ENCODE measurements around the gene B4GALNT2. TPM values are rescaled to one million over a fixed set of nuclear protein-coding genes. Genes with fewer than 3 reads are reported as not detected.
A peak's percentile ranks its signal among the peaks of the same experiment; 100 is the strongest.
"Not testable (repeated sequence)": the region's sequence is repeated elsewhere in the genome, so short reads cannot be mapped to it uniquely, and the experiment has no call there.

Gene B4GALNT2
- under 1 TPM; 0.41 to 0.76 (median 0.72) TPM for polyA plus RNA-seq (ENCODE audit: insufficient read depth in 1 of 5, insufficient read length in 5 of 5, low replicate concordance in 1 of 5)
- long read RNA-seq, donor 1: 0 reads
- long read RNA-seq, donor 2: 0 reads
- long read RNA-seq, donor 3: 0 reads
- long read RNA-seq, donor 4: 0 reads
- long read RNA-seq, donor 5: 0 reads
- long read RNA-seq, donor 6: 0 reads
- long read RNA-seq, donor 7: 0 reads
- long read RNA-seq, donor 8: 0 reads

GRCh38 chr17:49132699-49133364 is at the start of gene B4GALNT2:
B4GALNT2 (plus strand) TSS chr17:49132769; CDS start chr17:49132793, 24 bp downstream.
- peak in 1 of 2 donors; percentile 1 for DNase-seq

- DNase-seq: not testable (repeated sequence)
Observed at GRCh38 chr17:49085046-49085445, 47.5 kb upstream of the B4GALNT2 start.

DNA sequence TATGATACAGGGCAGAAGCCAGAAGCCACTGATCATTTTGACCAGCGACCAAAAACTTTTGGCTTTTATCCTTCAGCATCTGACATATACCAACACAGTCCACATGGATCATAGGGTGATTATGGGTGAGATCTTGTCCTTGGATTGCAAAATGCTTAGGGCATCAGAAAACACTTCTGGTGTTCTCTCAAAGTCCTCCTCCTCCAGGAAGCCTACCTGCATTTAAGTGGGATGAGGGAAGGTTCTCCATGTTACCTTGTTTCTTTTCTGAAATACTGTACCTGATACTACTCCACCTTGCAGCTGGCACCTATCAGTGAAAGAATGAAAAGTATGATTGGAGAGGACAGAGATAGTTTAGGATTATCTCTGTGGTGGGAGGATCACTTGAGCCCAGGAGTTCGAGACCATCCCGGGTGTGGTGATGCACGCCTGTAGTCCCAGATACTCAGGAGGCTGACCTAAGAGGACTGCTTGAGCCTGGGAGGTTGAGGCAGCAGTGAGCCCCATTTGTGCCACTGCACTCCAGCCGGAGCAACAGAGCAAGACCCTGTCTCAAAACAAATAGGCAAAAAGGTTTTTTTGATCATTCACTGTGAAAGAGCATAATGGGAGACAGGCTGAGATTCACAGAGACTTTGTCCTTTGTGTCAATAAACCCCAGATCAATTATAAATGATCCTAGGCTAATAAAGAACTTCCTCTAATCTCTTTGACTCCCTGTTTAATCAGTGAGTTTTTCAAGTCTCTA is 46.8 kb upstream of the B4GALNT2 start:
- DNase-seq: no peak

GRCh38 chr17:49086316-49086605 is 46.3 kb upstream of the B4GALNT2 start:
- no peak for DNase-seq

- no peak for DNase-seq
Observed at GRCh38 chr17:49086649-49087048, 45.9 kb upstream of the B4GALNT2 start.

- DNase-seq: no peak
Observed at GRCh38 chr17:49089094-49089493, 43.5 kb upstream of the B4GALNT2 start.

GRCh38 chr17:49090878-49091594 is 41.5 kb upstream of the B4GALNT2 start:
- DNase-seq: no peak

GRCh38 chr17:49093131-49093530 is 39.4 kb upstream of the B4GALNT2 start:
- no peak for DNase-seq

DNA sequence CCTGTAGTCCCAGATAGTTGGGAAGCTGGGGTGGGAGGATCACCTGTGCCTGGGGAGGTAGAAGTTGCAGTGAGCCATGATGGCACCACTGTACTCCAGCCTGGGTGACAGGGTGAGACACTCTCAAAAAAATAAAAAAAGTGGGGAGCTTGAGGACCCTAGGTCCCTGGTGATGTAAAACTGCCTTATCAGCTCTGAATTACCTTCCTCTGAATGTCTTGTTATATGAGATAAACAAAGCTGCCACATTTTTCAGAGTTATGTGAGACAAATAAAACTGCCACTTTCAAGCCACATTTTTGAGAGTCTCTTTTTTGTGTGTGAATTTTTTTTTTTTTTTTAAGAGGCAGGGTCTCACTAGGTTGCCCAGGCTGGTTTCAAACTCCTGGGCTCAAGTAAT is 32.0 kb upstream of the B4GALNT2 start:
- no peak for DNase-seq

DNA sequence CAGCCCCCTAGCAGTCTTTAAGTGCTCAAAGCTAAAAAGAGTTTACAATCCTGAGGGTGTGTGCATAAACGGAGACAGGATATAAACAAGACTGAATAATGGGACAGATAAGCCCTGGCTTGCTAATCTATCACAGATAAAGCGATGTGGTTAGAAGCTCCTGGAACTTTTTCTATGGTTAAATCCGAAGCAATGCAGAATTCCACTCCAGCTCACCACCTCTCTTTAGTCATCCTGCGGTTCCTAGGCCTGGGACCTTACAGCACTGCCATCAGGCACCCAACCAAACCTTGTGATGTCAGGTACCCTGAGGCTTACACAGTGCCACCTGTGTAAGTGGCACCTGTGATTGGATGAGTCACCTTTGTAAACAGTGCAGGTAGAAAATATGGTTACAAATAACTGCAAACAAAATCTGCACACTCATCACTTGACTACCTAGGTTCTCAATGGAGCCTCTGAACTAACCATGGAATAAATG is 31.5 kb upstream of the B4GALNT2 start:
- no peak for DNase-seq

DNA sequence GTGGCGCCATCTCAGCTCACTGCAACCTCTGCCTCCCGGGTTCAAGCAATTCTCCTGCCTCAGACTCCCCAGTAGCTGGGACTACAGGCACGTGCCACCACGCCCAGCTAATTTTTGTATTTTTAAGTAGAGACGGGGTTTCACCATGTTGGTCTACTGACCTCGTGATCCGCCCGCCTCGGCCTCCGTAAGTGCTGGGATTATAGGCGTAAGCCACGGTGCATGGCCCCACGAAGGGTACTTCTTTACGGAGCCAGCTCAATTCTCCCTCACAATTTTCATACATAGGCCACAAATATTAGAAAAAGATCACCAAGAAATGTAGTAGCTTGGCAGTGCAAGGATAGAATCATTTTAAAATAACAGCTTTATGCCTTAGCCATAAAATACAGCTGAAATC is 29.2 kb upstream of the B4GALNT2 start:
- not testable (repeated sequence) for DNase-seq

- DNase-seq: no peak
Observed at GRCh38 chr17:49104511-49105074, 28.0 kb upstream of the B4GALNT2 start.

- DNase-seq: no peak
Observed at GRCh38 chr17:49106321-49107210, 26.0 kb upstream of the B4GALNT2 start.

DNA sequence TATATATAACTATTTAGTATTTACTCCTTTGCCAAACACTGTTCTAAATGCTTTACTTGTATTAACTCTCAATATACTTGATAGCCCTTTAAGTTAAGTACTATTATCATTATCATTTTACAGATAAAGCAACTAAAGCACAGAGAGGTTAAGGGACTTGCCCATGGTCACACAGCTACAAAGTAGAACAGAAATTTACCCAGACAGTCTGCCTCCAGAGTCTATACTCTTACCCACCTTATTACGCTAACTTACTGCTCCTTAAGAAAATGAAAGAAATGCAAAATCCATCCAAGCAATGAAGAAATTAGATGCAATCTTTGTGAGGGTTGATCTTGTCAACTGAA is 25.4 kb upstream of the B4GALNT2 start:
- DNase-seq: no peak

GRCh38 chr17:49108318-49108717 is 24.3 kb upstream of the B4GALNT2 start:
- no peak for DNase-seq

GRCh38 chr17:49110509-49110908 is 22.1 kb upstream of the B4GALNT2 start:
- DNase-seq: no peak

GRCh38 chr17:49111934-49112333 is 20.6 kb upstream of the B4GALNT2 start:
- DNase-seq: no peak

GRCh38 chr17:49112936-49113335 is 19.6 kb upstream of the B4GALNT2 start:
- no peak for DNase-seq

GRCh38 chr17:49114703-49115102 is 17.9 kb upstream of the B4GALNT2 start:
- DNase-seq: no peak

DNA sequence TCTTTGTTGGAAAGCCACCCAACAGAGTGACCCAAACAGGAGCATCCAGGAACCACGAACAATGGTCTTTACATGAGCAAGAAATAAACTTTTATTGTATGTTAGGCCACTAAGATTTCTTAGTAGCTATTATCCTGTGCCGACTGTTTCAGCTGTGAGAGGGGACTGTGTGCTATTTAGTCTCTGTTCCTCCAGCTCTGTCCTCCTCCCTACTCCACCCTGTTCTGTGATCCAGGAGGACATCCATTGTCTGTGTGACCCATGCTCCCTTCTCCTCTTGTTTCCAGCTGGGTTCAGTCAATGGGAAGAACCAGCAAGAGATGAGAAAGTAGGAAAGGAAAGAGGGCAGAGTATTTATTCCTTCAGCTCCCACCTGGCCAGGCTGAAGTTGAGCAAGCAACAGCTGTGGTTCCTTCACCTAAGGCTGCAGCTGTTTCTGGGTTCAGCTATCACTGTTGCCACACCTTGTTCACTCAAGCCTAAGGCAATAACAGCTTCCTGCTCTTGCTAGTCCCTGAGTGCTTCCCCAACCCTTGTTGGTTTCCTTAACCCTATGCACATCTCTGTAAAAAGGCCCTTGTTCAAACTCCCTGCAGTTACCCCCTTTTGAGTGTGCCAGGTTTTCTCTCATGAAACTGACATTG is 14.9 kb upstream of the B4GALNT2 start:
- DNase-seq: no peak

Measured in right lung (tissue), 10 donors.